HG03520 (cell line): ENCODE results near the gene LRP3.
"Not testable (repeated sequence)": the region's sequence is repeated elsewhere in the genome, so short reads cannot be mapped to it uniquely, and the experiment has no call there.

Experiments
- ATAC-seq: cut with Tn5 transposase; IDR thresholded peaks from one replicate; pipeline ENCODE4 v1.9.1; 2021; ENCODE audit warnings: mild to moderate bottlenecking, moderate library complexity; ENCODE audit not compliant: unreplicated experiment

Gene LRP3

DNA sequence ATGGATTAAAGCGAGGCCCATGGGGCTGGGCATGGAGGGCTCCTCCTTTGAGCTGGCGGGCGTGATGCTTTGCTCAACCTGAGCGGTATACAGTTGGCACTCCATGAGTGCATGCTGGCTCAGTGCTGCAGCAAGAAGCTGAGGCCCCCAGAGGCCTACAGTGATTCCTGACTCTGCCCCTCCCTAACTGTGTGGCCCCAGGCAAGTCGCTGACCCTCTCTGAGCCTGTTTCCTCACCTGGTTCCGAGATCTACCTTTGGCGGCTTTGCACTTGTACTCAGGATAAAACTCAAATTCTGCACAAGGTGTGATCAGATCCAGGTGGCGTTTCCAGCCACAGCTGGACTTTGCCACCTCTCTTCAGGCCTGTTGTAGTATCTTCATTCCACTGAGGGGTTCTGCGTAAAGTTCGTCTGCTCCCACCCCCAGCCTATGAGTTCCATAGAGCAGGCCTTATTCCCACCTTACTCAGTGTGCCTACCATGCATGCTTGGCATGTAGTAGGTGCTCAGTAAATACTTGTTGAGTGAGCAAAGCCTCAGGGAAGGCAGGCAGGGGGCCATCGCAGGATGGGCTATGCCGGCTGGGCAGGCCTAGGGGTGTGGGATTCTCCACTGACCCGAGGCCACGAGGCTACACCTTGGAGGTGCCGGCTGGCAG lies 7.9 kb downstream of the LRP3 start:
- ATAC-seq = no peak

DNA sequence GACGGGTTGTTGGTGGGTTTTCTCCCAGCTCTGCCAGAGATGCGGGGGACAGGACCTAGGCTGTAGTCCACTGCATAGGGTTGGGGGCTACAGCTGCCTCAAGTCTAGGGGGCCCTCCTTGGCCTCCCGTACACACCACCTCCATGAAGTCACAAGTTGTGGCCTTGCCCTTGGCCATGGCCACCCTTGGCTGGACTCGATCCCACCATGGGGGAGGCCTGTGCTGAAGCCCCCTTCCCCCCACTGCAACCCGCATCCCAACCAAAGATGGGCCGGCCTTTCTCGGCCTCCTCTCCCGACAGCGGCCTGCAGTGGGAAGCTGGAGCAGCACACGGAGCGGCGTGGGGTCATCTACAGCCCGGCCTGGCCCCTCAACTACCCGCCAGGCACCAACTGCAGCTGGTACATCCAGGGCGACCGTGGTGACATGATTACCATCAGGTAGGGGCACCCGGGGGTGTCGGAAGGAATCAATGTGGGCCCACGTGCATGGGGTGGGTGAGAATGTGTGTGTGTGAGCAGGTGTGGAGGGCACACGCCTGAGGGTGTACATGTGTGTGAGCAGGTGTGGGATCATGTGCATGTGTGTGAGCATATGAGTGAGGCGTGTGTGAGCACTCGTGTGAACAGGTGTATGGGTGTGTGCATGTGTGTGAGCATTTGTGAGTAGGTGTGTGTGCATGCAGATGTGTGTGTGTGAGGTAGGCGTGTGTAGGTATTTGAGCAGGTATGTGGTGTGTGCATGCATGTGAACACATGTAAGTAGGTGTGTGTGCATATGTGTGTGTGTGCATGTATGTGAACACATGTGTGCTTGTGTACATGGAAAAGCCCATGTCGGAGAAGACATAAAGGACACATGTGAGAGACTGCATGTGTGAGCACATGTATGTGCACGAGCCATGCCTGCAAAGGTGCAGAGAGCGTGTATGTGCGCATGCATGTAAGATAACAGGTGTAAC lies 8.7 kb downstream of the LRP3 start:
- ATAC-seq = no peak

DNA sequence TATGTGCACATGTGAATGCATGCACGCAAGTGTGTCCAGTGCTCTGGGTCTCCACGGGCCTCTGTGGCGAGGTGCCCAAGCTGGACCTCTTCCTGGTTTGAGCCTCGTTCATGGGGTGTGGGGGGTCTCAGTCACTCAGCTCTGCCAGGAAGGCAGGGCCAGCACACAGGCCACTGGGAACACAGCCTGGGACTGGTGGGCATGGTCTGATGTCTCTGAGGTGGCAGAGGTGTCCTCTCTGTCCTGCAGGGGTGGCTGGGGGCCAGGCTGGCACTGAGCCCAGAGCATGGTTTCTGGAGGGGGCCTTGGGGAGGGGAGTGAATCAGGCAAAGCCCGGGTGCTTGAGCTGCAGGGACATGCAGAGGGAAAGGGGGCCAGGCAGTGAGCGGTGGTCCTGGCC lies 9.4 kb downstream of the LRP3 start:
- no peak for ATAC-seq

DNA sequence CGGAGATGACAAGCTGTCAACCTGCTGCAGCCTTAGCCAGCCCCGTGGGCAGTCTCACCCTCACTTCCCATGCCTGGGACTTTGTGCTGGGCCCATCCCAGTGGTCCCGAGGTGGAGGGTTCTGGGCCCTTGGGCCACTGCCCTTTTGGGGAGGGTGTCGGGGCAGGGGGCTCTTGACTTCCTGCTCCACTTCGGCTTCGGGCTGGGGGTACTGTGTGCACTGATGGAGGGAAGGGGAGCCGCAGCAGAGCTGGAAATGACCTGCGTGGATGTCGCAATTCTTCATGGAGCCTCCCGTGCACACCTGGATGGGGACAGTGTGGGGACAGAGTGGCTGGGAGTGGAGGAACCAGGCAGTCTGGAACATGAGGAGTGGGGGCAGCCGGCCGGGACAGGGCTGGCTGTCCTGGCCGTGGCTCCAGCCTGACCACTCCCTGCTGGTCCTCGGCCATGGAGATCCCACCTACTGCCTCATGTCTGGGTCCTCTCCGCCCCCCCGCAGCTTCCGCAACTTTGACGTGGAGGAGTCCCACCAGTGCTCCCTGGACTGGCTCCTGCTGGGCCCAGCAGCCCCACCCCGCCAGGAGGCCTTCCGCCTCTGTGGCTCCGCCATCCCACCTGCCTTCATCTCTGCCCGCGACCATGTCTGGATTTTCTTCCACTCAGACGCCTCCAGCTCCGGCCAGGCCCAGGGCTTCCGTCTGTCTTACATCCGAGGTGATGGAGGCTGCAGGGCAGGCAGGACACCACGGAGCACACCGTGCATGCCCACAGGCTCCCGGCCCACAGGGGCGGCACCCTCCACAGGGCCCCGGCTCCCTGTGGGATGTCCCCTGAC lies 10.2 kb downstream of the LRP3 start:
- ATAC-seq = no peak

DNA sequence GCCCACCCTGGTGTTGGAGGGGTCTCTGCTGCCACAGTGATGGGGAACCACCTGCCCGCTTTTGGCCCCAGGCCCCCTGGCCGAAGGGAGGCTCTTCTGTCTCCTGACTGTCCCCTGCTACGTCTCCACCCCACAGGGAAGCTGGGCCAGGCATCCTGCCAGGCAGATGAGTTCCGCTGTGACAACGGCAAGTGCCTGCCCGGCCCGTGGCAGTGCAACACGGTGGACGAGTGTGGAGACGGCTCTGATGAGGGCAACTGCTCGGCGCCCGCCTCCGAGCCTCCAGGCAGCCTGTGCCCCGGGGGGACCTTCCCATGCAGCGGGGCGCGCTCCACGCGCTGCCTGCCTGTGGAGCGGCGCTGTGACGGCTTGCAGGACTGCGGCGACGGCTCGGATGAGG lies 11.0 kb downstream of the LRP3 start:
- ATAC-seq = no peak

DNA sequence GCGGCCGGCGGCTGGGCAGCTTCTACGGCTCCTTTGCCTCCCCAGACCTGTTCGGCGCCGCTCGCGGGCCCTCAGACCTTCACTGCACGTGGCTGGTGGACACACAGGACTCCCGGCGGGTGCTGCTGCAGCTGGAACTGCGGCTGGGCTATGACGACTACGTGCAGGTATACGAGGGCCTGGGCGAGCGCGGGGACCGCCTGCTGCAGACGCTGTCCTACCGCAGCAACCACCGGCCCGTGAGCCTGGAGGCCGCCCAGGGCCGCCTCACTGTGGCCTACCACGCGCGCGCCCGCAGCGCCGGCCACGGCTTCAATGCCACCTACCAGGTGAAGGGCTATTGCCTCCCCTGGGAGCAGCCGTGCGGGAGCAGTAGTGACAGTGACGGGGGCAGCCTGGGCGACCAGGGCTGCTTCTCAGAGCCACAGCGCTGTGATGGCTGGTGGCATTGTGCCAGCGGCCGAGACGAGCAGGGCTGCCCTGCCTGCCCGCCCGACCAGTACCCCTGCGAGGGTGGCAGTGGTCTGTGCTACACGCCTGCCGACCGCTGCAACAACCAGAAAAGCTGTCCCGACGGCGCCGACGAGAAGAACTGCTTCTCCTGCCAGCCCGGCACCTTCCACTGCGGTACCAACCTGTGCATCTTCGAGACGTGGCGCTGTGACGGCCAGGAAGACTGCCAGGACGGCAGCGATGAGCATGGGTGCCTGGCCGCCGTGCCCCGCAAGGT lies 11.6 kb downstream of the LRP3 start:
- no peak for ATAC-seq

DNA sequence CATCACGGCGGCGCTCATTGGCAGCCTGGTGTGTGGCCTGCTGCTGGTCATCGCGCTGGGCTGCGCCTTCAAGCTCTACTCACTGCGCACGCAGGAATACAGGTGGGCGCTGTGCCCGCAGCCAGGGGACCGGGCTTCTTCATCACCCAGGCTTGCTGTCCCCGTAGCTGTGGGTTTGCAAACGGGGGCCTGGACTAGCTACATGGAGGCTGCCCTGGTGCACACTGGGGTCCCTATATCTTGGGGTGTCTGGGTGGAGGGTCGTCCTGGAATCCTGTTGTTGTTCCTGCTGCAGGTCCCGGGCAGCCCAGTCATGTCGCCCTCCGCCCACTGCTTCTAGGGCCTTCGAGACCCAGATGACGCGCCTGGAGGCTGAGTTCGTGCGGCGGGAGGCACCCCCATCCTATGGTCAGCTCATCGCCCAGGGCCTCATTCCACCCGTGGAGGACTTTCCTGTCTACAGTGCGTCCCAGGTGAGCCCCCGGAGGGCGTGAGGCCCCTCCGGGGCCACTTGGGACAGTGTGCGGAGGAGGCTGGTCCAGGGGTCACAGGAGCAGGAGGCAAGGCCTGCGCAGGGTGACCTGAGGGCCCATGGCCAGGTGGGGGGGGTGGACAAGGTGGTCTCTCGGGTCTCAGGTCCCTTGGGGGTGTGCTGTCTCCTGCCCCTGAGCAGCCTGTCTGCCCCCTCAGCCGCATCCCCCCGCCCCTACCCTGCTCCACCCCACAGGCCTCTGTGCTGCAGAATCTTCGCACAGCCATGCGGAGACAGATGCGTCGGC lies 12.3 kb downstream of the LRP3 start:
- no peak for ATAC-seq

DNA sequence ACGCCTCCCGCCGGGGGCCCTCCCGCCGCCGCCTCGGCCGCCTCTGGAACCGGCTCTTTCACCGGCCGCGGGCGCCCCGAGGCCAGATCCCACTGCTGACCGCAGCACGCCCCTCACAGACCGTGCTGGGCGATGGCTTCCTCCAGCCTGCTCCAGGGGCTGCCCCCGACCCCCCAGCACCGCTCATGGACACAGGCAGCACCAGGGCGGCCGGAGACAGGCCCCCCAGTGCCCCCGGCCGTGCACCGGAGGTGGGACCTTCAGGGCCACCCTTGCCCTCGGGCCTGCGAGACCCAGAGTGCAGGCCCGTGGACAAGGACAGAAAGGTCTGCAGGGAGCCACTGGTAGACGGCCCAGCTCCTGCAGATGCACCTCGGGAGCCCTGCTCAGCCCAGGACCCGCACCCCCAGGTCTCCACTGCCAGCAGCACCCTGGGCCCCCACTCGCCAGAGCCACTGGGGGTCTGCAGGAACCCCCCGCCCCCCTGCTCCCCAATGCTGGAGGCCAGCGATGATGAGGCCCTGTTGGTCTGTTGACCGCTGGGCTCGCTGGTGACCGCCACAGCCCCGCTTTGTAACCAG lies 13.0 kb downstream of the LRP3 start:
- ATAC-seq = no peak

DNA sequence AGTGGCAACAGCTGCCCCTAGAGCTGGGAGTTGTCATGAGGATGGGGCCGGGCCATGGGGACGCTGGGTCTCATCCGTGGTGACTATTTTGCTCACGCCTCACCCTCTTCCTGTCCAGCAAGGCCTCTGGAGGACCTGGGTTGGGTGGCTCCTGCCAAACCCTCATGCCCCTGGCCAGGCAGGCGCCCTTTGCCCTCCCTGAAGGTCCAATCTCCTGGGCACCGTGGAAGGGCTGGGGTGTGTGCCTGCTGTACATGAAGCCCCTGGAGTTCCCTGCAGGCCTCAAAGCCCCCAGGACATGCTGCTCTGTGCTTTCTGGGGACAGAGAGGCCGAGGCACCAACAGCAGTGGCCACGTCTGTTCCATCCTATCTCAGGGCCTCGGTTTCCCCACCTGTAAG lies 13.8 kb downstream of the LRP3 start:
- ATAC-seq = no peak

DNA sequence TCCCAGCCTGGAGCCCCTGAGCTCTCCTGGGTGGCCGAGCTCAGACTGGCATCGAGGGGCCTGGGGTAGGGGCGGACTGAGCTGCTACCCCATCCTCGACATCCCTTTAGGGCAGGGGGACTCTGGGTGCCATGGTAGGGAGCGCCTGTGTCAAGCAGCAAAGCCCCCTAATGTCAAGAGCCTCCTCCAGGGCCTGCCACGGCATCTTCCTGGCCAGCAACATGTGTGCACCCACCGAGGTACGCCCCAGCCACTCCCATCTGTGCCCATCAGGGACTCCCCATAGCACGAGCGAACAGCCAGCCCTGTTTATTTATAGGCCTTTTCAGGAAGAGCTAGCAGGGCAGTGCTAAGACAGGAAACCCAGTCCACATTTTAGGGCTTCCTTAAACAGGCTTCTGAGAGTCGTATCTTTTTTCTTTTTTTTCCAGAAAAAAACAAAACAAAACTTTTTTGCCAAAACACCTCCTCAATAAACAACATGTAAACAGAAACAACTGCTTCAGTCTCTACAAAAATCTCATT lies 14.3 kb downstream of the LRP3 start:
- no peak for ATAC-seq

DNA sequence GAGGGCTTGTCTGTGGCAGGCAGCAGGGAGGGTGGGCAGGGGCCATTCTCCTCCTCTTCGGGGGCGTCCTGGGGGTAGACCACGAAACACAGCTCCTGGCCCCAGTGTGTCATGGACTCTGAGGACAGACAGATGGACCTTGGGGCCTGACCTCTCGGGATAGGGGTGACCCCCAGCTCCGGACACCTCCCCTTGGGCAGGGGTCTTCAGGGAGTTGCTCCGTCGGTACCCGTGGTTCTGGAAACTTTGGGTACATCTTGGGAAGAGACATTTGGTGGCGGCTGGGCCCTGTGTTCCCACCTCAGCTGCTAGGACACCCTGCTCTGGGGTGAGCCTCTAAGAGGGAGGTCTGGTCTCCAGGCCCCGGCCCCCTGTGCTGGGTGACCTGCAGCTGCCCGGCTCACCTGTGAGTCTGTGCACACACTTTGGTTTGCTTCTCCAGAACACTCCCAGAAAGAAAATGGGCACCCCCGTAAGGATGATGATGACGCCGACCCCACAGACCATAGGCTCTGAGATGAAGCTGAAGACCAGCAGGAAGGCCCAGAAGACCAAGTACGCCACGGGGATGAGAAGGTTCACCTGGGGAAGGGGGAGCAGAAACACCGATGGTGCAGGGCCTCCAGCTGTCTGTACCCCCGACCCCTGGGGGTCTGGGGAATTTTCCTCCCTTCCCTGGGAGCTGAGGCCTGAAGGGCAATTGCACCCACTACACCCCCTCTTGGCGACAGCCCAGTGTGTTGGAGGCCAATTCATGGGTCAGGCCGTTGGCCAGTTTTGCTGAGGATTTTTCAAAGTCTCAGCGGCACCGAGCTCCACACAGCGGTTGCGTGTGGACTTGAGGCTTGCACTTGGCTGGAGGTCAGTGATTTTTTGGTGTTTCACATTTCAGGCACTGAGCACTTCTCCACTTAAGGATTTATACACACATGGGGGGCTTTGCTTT lies 15.0 kb downstream of the LRP3 start:
- ATAC-seq = no peak

DNA sequence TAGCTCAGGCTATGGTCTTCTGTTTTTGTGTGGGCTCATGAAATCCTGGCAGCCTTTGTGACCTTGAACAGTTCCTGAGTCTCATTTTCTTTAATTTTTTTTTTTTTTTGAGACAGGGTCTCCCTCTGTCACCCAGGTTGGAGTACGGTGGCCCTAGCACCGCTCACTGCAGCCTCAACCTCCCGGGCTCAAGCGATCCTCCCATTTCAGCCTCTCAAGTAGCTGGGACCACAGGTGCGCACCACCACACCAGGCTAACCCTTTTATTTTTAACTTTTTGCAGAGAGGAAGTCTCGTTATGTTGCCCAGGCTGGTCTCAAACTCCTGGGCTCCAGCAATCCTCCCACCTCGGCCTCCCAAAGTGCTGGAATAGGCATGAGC lies 15.7 kb downstream of the LRP3 start:
- ATAC-seq = not testable (repeated sequence)

DNA sequence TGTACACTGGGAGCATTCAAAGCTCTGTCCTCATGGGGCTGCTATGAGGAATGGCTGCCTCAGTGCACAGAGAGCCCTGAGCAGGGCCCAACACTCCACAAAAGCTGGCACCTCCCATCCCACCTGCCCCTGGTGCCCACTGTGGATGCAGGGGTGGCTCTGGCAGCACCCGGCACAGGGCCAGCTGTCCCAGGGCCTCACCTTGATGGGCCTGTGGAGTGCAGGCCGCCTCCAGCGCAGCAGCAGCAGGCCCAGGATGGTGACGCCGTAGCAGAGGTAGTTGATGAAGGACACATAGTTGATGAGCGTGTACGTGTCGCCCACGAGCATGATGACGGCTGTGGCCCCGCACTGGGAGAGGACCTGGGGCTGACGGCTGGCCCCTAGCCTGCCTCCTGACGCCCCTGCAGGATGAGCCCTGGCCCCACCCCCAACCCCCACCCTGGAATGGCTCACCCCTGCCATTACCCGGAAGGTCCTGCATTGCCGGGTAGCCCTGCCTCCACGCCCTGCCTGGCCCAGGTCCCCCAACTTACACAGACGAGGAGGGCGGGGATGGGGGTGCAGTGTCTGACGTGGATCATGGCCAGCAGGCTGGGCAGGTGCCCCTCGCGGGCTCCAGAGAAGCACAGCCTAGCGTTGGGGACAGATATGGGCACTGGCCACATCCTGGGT lies 16.3 kb downstream of the LRP3 start:
- no peak for ATAC-seq

DNA sequence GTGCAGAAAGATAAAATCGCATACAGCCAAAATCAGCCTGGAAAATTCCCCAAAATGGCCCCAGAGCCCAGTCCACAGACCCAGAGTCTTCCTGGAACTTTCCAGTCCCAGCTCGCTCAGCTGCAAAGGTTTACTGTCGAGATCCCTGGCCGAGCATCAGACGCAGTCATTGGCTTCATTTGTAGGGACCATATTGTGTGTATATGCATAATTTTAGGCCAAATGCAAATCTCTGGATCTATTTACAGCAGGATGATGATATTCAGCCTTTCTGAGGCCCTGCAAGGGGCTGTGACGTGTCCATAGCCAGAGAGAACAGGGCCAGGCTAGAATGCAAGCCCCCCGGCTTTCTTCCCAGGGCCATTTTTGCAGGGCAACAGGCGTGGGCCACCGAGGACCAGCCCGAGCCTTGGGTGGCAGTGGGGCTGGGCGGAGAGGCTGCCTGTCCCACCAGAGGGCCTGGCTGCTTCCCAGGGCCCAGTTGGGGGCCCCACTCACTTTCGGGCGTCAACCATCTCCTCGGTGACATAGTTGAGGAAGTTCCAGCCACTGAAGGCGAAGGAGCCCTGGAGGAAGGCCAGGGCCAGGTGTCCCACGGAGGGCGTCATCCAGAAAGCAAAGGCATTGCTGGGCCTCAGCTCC lies 17.8 kb downstream of the LRP3 start:
- no peak for ATAC-seq

DNA sequence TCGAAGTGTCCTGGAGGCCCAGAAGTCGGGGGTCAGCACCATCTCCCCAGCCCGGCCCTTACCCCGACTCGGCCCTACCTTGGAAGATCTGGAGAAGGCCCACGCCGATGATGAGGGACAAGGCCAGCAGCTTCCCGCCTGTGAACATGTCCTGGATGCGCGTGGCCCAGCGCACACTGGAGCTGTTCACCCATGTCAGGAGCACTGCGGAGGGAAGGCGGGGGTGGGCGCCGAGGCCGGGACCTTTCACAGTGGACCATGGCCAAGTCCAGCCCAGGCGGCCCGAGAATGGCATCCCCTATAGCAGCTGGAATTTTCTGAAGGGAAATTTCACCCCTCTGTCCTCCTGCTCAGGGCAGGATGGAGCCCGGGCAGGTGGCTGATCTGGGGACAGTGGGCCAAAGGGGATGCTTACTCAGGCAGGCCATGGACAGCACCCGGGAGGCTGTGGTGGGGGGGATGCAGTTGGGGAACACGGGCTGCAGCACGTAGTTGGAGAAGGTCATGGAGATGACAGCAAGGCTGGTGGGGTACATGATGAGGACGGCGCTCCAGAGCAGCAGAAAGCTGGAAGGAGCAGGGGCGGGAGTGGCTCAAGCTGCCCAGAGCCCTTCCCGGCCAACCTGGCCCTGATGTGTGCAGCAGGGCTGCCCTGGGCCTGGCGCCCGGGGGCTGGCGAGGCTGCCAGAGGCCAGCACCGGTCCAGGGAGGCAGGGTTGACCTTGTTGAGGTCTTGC lies 18.5 kb downstream of the LRP3 start:
- no peak for ATAC-seq

DNA sequence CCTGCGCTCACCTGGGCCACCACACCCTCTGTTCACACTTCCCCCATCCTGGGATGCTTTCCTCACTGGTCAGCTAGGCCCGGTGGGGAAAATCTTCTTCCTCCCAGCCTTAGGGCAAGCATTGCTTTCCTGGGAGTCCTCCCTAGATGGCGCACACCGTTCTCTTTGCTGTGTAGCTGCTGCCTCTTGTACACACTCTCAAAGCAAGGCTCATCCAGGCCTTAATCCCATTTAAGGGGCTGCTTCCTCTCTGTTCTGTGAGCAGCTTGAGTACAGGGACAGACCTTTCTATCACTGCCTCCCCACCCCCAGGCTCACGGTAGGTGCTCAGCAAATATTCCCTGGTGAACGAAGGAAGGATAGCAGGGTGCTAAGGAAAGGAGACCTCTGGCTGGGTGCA lies 20.5 kb downstream of the LRP3 start:
- no peak for ATAC-seq
